HUES48 (cell line): ENCODE measurements around the gene SRD5A3.

Source experiments
- H3K27ac ChIP-seq: one replicate; pipeline ENCODE4 v1.7.0; 2013; ENCODE audit warnings: low read depth, low read length, inconsistent platforms
- H3K27me3 ChIP-seq: 2 replicates; pipeline ENCODE4 v1.6.1; 2013; ENCODE audit warnings: mild to moderate bottlenecking, low read length; ENCODE audit not compliant: control insufficient read depth, insufficient read depth
- H3K36me3 ChIP-seq: 2 replicates; pipeline ENCODE4 v1.6.1; 2013; ENCODE audit warnings: low read length; ENCODE audit not compliant: control insufficient read depth, insufficient read depth
- H3K4me1 ChIP-seq: 2 replicates; pipeline ENCODE4 v1.6.1; 2013; ENCODE audit warnings: mild to moderate bottlenecking, low read length; ENCODE audit not compliant: control insufficient read depth, insufficient read depth
- H3K4me3 ChIP-seq: 2 replicates; pipeline ENCODE4 v1.5.1; 2013; ENCODE audit warnings: mild to moderate bottlenecking, low read depth, low read length
- H3K9ac ChIP-seq: 2 replicates; pipeline ENCODE4 v1.6.1; 2013; ENCODE audit warnings: mild to moderate bottlenecking, low read depth, low read length, moderate library complexity
- H3K9me3 ChIP-seq: 2 replicates; pipeline ENCODE4 v1.6.1; 2013; ENCODE audit warnings: low read length; ENCODE audit not compliant: control insufficient read depth, insufficient read depth

The SRD5A3 gene

GRCh38 chr4:55395529-55396307 is 49.7 kb downstream of the SRD5A3 start, which contains the start of gene TMEM165:
TSS of gene TMEM165 (plus strand) at chr4:55395957. CDS start at chr4:55396190, 233 bp downstream.
- Histone ChIP-seq H3K36me3 (peaks cover 22% of the 10 kb centered on the region), H3K27ac (peak within 1 kb of the TSS; percentile 89), H3K4me3 (peak within 1 kb of the TSS; percentile 98), H3K27me3 (no peaks in the 10 kb centered on the region), H3K9ac (peak within 1 kb of the TSS; percentile 94), H3K4me1 (peaks cover 17% of the 10 kb centered on the region), H3K9me3 (no peaks in the 10 kb centered on the region)

- Histone ChIP-seq H3K27ac (peak overlapping the region; percentile 89), H3K4me1 (peaks cover 17% of the 10 kb centered on the region), H3K9ac (peak overlapping the region; percentile 94), H3K36me3 (peaks cover 30% of the 10 kb centered on the region), H3K9me3 (no peaks in the 10 kb centered on the region), H3K4me3 (peak overlapping the region; percentile 98), H3K27me3 (no peaks in the 10 kb centered on the region)
These were observed 50.5 kb downstream of the SRD5A3 start for GRCh38 chr4:55396308-55397125.

DNA sequence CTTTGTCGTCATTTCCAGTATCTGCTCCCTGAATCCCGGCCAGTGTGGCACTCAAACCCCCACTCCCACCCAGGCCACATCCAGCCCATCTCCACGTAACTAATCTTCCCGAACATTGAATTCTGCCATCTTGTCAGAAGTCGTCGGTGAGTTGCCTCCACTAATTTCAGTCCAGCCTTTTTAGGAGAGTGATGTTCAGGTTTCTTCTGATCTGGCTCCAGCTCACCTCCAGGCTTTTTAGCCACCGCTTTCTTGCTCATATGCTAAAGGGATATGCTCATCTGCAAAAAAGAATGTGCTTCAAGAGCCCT is 51.0 kb downstream of the SRD5A3 start:
- peak overlapping the region; percentile 5 for H3K27ac ChIP-seq

DNA sequence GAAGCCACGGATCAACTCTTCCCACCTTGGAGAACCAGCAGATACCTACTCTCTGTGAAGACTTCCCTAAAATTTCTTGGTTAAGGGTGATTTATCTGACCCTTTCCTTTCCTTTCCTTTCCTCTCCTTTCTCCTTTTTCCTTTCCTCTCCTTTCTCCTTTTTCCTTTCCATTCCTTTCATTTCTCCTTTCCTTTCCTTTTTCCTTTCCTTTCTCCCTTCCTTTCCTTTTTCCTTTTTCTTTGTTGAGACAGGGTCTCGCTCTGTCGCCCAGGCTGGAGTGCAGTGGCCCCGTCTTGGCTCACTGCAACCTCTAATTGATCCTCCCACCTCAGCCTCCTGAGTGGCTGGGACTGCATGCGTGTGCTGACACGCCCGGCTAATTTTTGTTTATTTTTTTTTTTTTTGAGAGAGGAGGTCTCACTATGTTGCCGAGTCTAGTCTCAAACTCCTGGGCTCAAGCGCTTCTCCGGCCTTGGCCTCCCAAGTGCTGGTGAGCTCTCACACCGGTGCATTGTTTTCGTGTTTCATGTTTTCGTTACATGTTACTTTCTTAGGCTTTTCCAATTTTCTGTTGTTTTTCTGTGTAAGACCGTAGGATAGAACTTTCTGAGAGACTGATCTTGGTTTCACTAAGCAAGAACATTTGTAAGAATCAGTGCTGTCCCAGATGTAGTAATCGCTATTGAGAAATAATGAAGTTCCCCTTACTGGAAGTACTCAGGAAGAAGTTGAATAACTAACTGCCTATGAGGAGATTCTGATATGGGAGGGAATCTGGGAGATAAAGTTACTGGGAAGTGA is 51.7 kb downstream of the SRD5A3 start:
- no peaks in the 10 kb centered on the region for H3K9me3 ChIP-seq
- H3K4me3 ChIP-seq: peak overlapping the region; percentile 98
- no peaks in the 10 kb centered on the region for H3K27me3 ChIP-seq
- H3K27ac ChIP-seq: peak overlapping the region; percentile 5
- peaks cover 17% of the 10 kb centered on the region for H3K4me1 ChIP-seq
- peaks cover 32% of the 10 kb centered on the region for H3K36me3 ChIP-seq
- H3K9ac ChIP-seq: 0 out of 2 replicates have a peak overlapping the region, but pooled peaks have one; percentile 7

More for the DNA sequence above, 51.0 kb downstream of the SRD5A3 start:
- peaks cover 32% of the 10 kb centered on the region for H3K36me3 ChIP-seq
- peaks cover 17% of the 10 kb centered on the region for H3K4me1 ChIP-seq
- peak overlapping the region; percentile 98 for H3K4me3 ChIP-seq
- H3K9me3 ChIP-seq: no peaks in the 10 kb centered on the region
- H3K27me3 ChIP-seq: no peaks in the 10 kb centered on the region
- peak overlapping the region; percentile 94 for H3K9ac ChIP-seq

- Histone ChIP-seq H3K9ac (0 out of 2 replicates have a peak overlapping the region, but pooled peaks have one; percentile 7), H3K27ac (no peak overlapping the region), H3K9me3 (no peaks in the 10 kb centered on the region), H3K27me3 (no peaks in the 10 kb centered on the region), H3K4me3 (peak overlapping the region; percentile 98), H3K4me1 (peaks cover 17% of the 10 kb centered on the region), H3K36me3 (peaks cover 38% of the 10 kb centered on the region)
These were observed 52.4 kb downstream of the SRD5A3 start for GRCh38 chr4:55398461-55398860.

DNA sequence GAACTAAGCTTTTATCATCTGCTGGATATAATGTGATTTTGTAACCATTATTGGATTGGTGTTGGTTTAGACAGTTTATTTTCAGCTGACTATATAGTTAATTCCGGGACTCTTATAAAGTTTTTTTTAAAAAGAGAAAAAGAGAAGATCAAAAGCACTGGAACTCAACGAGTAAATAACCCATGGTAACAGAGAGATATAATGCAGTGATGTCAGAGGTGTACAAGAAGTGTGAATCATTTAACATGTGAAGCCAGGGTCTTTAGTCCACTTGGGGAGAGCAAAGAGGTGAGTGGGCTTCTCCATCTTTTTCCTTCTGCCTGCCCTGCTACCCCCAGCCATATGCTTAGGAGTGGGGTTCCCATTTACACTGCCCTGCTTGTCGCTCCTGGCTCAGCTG is 52.9 kb downstream of the SRD5A3 start:
- H3K27me3 ChIP-seq: no peaks in the 10 kb centered on the region
- no peak overlapping the region for H3K27ac ChIP-seq
- H3K9ac ChIP-seq: no peak overlapping the region
- H3K9me3 ChIP-seq: no peaks in the 10 kb centered on the region
- peaks cover 17% of the 10 kb centered on the region for H3K4me1 ChIP-seq
- H3K36me3 ChIP-seq: peaks cover 43% of the 10 kb centered on the region
- H3K4me3 ChIP-seq: peak overlapping the region; percentile 98

- H3K4me3 ChIP-seq: 0 out of 2 replicates have a peak overlapping the region, but pooled peaks have one; percentile 98
- no peaks in the 10 kb centered on the region for H3K9me3 ChIP-seq
- H3K27ac ChIP-seq: no peak overlapping the region
- H3K36me3 ChIP-seq: peaks cover 47% of the 10 kb centered on the region
- no peaks in the 10 kb centered on the region for H3K27me3 ChIP-seq
- no peak overlapping the region for H3K9ac ChIP-seq
- H3K4me1 ChIP-seq: peaks cover 17% of the 10 kb centered on the region
These were observed 53.5 kb downstream of the SRD5A3 start for GRCh38 chr4:55399581-55399980.

DNA sequence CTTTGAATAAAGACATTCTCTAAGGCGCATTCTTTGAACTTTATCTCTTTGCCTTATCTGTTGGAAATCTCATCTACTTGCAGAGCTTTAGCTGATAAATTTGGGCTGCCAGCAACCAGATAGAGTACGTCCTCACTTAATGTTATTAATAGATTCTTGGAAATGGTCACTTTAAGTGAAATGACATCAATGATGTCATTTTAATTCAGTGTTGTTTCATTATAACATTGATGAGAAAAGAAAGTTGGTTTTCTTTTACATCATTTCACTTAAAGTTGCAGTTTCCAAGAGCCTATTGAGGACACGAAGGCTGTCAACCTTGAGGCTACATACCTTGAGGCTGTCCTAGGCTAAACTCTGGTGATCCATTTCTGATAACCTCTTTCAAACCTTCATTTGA is 59.0 kb downstream of the SRD5A3 start:
- peaks cover 64% of the 10 kb centered on the region for H3K36me3 ChIP-seq
- no peak overlapping the region for H3K27ac ChIP-seq
- no peaks in the 10 kb centered on the region for H3K27me3 ChIP-seq
- H3K4me1 ChIP-seq: peaks cover 4% of the 10 kb centered on the region; the same call in 1 of the 2 replicates
- H3K9me3 ChIP-seq: no peaks in the 10 kb centered on the region
- H3K9ac ChIP-seq: no peak overlapping the region
- no peak overlapping the region for H3K4me3 ChIP-seq

- peaks cover 4% of the 10 kb centered on the region; the same call in 1 of the 2 replicates for H3K4me1 ChIP-seq
- H3K27ac ChIP-seq: no peak overlapping the region
- no peak overlapping the region for H3K4me3 ChIP-seq
- H3K36me3 ChIP-seq: peaks cover 58% of the 10 kb centered on the region
- H3K9ac ChIP-seq: no peak overlapping the region
- no peaks in the 10 kb centered on the region for H3K27me3 ChIP-seq
- H3K9me3 ChIP-seq: no peaks in the 10 kb centered on the region
These were observed 60.5 kb downstream of the SRD5A3 start for GRCh38 chr4:55406545-55406944.

GRCh38 chr4:55407119-55407518 is 61.1 kb downstream of the SRD5A3 start:
- Histone ChIP-seq H3K4me1 (peaks cover 4% of the 10 kb centered on the region; the same call in 1 of the 2 replicates), H3K36me3 (peaks cover 61% of the 10 kb centered on the region)

More at GRCh38 chr4:55407119-55407518, 61.1 kb downstream of the SRD5A3 start:
- H3K9ac ChIP-seq: no peak overlapping the region
- H3K27me3 ChIP-seq: no peaks in the 10 kb centered on the region
- H3K9me3 ChIP-seq: no peaks in the 10 kb centered on the region
- H3K4me3 ChIP-seq: no peak overlapping the region
- H3K27ac ChIP-seq: no peak overlapping the region
